GM12892 (cell line): ENCODE data around the gene AKR1C3.

Experiments used
- POLR2A ChIP-seq: IDR thresholded peaks from 2 replicates; pipeline ENCODE4 v1.6.1; 2011; ENCODE audit warnings: low read depth, low read length, control low read depth
- POLR2AphosphoS5 ChIP-seq: IDR thresholded peaks from 2 replicates; pipeline ENCODE4 v1.6.1; 2011; ENCODE audit warnings: low read depth, low read length, control low read depth

DNA sequence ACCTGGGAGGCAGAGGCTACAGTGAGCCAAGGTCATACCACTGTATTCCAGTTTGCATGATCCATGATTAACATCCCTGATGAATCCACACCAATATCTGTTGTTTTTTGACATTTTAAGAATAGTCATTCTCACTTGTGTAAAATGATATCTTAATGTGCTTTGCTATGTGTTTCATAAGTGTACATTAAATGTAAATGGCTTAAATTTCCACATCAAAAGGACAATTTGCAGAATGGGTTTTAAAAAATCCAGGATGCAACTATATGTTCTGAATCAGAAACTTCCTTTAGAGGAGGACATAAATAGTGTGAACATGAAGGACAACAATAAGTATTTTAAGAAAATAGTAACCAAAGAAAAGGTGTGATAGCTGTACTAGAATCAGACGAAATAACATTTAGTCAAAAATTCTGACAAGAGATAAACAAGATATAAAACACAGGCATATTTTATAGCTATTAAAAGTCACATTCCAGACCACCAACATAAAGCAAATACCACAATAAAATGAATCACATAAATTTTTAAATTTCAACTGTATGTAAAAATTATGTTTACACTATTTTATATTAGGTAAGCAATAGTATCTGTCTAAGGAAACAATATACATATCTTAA is 42.4 kb downstream of the AKR1C3 start:
- no peak for TF ChIP-seq POLR2AphosphoS5
- TF ChIP-seq POLR2A, result no peak
